Epithelial cell of proximal tubule (primary cell): Measurements from ENCODE around the gene RASSF4. TPM values are rescaled to one million over a fixed set of nuclear protein-coding genes. Genes with fewer than 3 reads are reported as not detected.
A peak's percentile ranks its signal among the peaks of the same experiment; 100 is the strongest.

Experiments used
- DNase-seq: peaks from one replicate; pipeline ENCODE4 v3.0.0-alpha.2; 2011; ENCODE audit warnings: low read depth
- H3K4me3 ChIP-seq: 2 replicates; pipeline ENCODE4 v1.5.1; 2011; ENCODE audit warnings: low read depth, mild to moderate bottlenecking, low read length
- CTCF ChIP-seq: conservative IDR thresholded peaks from 2 replicates; pipeline ENCODE4 v1.5.1; 2012; ENCODE audit warnings: low read depth, mild to moderate bottlenecking, low read length
- total RNA-seq: library from RNA; depleted of rRNA; stranded (reverse); fragments of >200 nt; gene quantifications from 2 replicates; pipeline ENCODE4 v1.2.3, GENCODE V29; 2015

The RASSF4 gene
- total RNA-seq, 1 donor from 2014 or later, result 23.1 TPM

- no peak for TF ChIP-seq CTCF
- DNase-seq, result peak; percentile 93
- no peak overlapping the region for H3K4me3 ChIP-seq
Measured at GRCh38 chr10:44947371-44948152, 12.0 kb upstream of the RASSF4 start.

GRCh38 chr10:44948642-44949041 lies 11.0 kb upstream of the RASSF4 start:
- TF ChIP-seq CTCF, result no peak
- no peak for DNase-seq
- H3K4me3 ChIP-seq, result no peak overlapping the region

GRCh38 chr10:44949127-44949802 lies 10.3 kb upstream of the RASSF4 start:
- peak; percentile 19 for TF ChIP-seq CTCF
- DNase-seq, result no peak
- no peak overlapping the region for H3K4me3 ChIP-seq

- no peak for DNase-seq
- H3K4me3 ChIP-seq, result no peak overlapping the region
- TF ChIP-seq CTCF, result no peak
Measured at GRCh38 chr10:44949915-44950314, 9.7 kb upstream of the RASSF4 start.

- no peak for DNase-seq
- TF ChIP-seq CTCF, result no peak
- no peak overlapping the region for H3K4me3 ChIP-seq
Measured at GRCh38 chr10:44950326-44951225, 9.0 kb upstream of the RASSF4 start.

- no peak for TF ChIP-seq CTCF
- H3K4me3 ChIP-seq, result no peak overlapping the region
Measured at GRCh38 chr10:44951576-44952226, 7.9 kb upstream of the RASSF4 start.

More at GRCh38 chr10:44951576-44952226, 7.9 kb upstream of the RASSF4 start:
- DNase-seq, result no peak
